ENCODE results near the gene FAM227B.

FAM227B gene

GRCh38 chr15:49286649-49287404 lies 333.8 kb downstream of the FAM227B start:
- no peak for DNase-seq

- DNase-seq: no peak
These were observed 338.3 kb downstream of the FAM227B start for GRCh38 chr15:49282366-49282765.

- DNase-seq: no peak
These were observed 340.8 kb downstream of the FAM227B start for GRCh38 chr15:49279521-49280456.

GRCh38 chr15:49278751-49279150 lies 341.9 kb downstream of the FAM227B start:
- no peak for DNase-seq
